Activated CD8-positive, alpha-beta memory T cell treated with anti-CD3 and anti-CD28 coated beads, Interleukin-2, amount 50 U/mL, for 4 hours (primary cell): ENCODE measurements around the gene PARD3B.

Source experiments
- DNase-seq: peaks from one replicate; pipeline ENCODE4 v3.0.0-alpha.2; 2020

The PARD3B gene

GRCh38 chr2:205078762-205079161 is 533.5 kb downstream of the PARD3B start:
- no peak for DNase-seq

GRCh38 chr2:205079173-205079572 is 533.9 kb downstream of the PARD3B start:
- no peak for DNase-seq

- no peak for DNase-seq
These were observed 541.4 kb downstream of the PARD3B start for GRCh38 chr2:205086662-205087061.

GRCh38 chr2:205087862-205088261 is 542.6 kb downstream of the PARD3B start:
- no peak for DNase-seq

- no peak for DNase-seq
These were observed 544.7 kb downstream of the PARD3B start for GRCh38 chr2:205089958-205090357.

- DNase-seq: no peak
These were observed 546.1 kb downstream of the PARD3B start for GRCh38 chr2:205091411-205091810.

GRCh38 chr2:205094031-205094430 is 548.8 kb downstream of the PARD3B start:
- no peak for DNase-seq

- DNase-seq: no peak
These were observed 558.4 kb downstream of the PARD3B start for GRCh38 chr2:205103699-205104098.

GRCh38 chr2:205107810-205108209 is 562.5 kb downstream of the PARD3B start:
- no peak for DNase-seq

- no peak for DNase-seq
These were observed 570.2 kb downstream of the PARD3B start for GRCh38 chr2:205115511-205115910.

GRCh38 chr2:205117125-205117524 is 571.9 kb downstream of the PARD3B start:
- no peak for DNase-seq

- no peak for DNase-seq
These were observed 573.9 kb downstream of the PARD3B start for GRCh38 chr2:205119136-205119535.

- DNase-seq: no peak
These were observed 583.5 kb downstream of the PARD3B start for GRCh38 chr2:205128726-205129125.

- no peak for DNase-seq
These were observed 584.3 kb downstream of the PARD3B start for GRCh38 chr2:205129531-205129930.

- DNase-seq: no peak
These were observed 585.0 kb downstream of the PARD3B start for GRCh38 chr2:205130111-205130829.

GRCh38 chr2:205133544-205133943 is 588.3 kb downstream of the PARD3B start:
- DNase-seq: no peak

GRCh38 chr2:205138735-205139134 is 593.5 kb downstream of the PARD3B start:
- no peak for DNase-seq

GRCh38 chr2:205139822-205140463 is 594.7 kb downstream of the PARD3B start:
- no peak for DNase-seq

GRCh38 chr2:205141381-205141780 is 596.1 kb downstream of the PARD3B start:
- no peak for DNase-seq

GRCh38 chr2:205145888-205146287 is 600.6 kb downstream of the PARD3B start:
- no peak for DNase-seq

GRCh38 chr2:205148755-205149154 is 603.5 kb downstream of the PARD3B start:
- no peak for DNase-seq

- DNase-seq: no peak
These were observed 611.2 kb downstream of the PARD3B start for GRCh38 chr2:205156457-205156856.

GRCh38 chr2:205158404-205158803 is 613.1 kb downstream of the PARD3B start:
- DNase-seq: no peak

GRCh38 chr2:205161156-205161839 is 616.0 kb downstream of the PARD3B start:
- no peak for DNase-seq
